Measurements from ENCODE around the gene CSGALNACT2. TPM values are rescaled to one million over a fixed set of nuclear protein-coding genes. Genes with fewer than 3 reads are reported as not detected.

Gene CSGALNACT2
- total and polyA plus RNA-seq, 7 donors: 10.2 to 33.1 (median 18.9) TPM

DNA sequence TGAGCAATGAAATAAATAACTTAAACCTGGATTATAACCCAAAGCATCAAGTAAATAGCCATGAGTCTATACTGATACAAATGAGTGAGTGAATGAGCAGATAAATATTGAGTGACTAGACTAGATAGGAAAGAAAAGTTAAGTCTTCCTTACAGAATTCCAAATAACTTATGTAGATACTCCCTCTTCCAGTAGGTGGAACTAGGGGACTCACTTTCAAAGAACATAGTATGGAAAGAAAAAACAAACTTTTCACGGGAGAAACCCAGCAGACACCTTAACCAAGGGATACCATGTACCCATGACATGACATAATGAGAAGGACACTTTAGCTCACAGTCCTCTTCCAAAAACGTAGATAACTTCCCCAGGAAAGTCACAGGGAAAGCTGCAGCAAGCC is 32.2 kb downstream of the CSGALNACT2 start:
- WGBS, 3 donors: 64 to 80% (median 79%) methylated on average over 2 of the region's 2 CpGs
- Histone ChIP-seq H3K27me3 (ENCODE audit: insufficient read depth in 3 of 3, low read length in 2 of 3) (no peaks in the 10 kb centered on the region), H3K4me3 (no peak overlapping the region), H3K36me3 (ENCODE audit: insufficient read depth in 1 of 2, low read depth in 1 of 2) (peaks cover 0 to 62% of the 10 kb centered on the region in 2 donors), H3K9me3 (no peaks in the 10 kb centered on the region), H3K27ac (no peak overlapping the region), H3K4me1 (no peaks in the 10 kb centered on the region)
- intact Hi-C loops (cut with DNase I): no loop called here
- TF ChIP-seq, protein P1, sequence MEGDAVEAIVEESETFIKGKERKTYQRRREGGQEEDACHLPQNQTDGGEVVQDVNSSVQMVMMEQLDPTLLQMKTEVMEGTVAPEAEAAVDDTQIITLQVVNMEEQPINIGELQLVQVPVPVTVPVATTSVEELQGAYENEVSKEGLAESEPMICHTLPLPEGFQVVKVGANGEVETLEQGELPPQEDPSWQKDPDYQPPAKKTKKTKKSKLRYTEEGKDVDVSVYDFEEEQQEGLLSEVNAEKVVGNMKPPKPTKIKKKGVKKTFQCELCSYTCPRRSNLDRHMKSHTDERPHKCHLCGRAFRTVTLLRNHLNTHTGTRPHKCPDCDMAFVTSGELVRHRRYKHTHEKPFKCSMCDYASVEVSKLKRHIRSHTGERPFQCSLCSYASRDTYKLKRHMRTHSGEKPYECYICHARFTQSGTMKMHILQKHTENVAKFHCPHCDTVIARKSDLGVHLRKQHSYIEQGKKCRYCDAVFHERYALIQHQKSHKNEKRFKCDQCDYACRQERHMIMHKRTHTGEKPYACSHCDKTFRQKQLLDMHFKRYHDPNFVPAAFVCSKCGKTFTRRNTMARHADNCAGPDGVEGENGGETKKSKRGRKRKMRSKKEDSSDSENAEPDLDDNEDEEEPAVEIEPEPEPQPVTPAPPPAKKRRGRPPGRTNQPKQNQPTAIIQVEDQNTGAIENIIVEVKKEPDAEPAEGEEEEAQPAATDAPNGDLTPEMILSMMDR (IDR thresholded peaks at IDR 0.05): no peak
- ATAC-seq (no peak), DNase-seq (no peak)

DNA sequence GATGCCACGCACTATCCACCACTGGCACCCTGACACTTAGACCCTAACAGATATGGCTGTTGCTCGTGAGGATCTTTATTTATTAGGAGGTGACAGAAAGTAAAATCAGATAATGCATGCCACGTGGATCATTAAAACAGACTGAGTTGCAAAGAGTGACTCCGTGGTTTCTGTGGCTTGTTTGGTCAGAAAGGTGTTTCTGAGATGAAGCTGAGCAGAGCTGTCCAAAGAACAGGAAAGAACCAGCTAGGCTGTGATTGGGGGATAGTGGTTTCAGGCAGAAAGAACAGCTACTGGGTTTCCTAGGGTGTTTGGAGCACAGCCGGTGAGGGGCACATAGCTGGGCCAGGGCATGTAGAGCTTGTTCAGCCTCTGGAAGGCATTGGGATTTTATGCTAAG is 34.4 kb downstream of the CSGALNACT2 start:
- H3K27ac ChIP-seq: no peak overlapping the region
- DNase-seq: no peak

DNA sequence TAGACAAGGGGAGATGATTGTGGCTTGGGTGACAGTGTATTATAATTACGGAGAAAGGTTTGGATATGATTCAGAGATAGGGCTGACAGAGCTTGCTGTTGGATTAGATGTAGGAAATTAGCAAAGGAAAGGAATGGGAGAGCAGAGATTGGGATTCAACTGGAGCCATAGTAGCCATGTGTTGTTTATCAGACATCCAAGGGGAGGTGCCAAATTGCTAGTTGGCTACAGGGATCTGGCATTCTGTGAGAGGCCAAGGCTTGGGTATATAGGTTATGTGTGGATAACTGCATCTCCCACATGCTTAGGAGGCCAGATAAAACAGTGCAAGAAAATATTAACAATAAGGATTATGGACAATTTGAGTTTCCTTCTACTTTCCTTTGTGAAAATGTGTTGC is 34.9 kb downstream of the CSGALNACT2 start:
- peaks cover 0 to 76% of the 10 kb centered on the region in 2 donors for H3K36me3 ChIP-seq (ENCODE audit: insufficient read depth in 1 of 2, low read depth in 1 of 2)
- intact Hi-C loops (cut with DNase I): no loop called here
- ATAC-seq: no peak

More for the DNA sequence above, 34.4 kb downstream of the CSGALNACT2 start:
- TF ChIP-seq, protein P1 (IDR thresholded peaks at IDR 0.05): no peak
- H3K27me3 ChIP-seq (ENCODE audit: insufficient read depth in 3 of 3, low read length in 2 of 3): no peaks in the 10 kb centered on the region
- H3K4me1 ChIP-seq: no peaks in the 10 kb centered on the region
- no peak overlapping the region for H3K4me3 ChIP-seq
- H3K9me3 ChIP-seq: no peaks in the 10 kb centered on the region
- no peak for ATAC-seq
- intact Hi-C loops (cut with DNase I): no loop called here
- WGBS, 3 donors: 95 to 96% (median 95%) methylated on average over 5 of the region's 5 CpGs
- H3K36me3 ChIP-seq (ENCODE audit: insufficient read depth in 1 of 2, low read depth in 1 of 2): peaks cover 0 to 75% of the 10 kb centered on the region in 2 donors

DNA sequence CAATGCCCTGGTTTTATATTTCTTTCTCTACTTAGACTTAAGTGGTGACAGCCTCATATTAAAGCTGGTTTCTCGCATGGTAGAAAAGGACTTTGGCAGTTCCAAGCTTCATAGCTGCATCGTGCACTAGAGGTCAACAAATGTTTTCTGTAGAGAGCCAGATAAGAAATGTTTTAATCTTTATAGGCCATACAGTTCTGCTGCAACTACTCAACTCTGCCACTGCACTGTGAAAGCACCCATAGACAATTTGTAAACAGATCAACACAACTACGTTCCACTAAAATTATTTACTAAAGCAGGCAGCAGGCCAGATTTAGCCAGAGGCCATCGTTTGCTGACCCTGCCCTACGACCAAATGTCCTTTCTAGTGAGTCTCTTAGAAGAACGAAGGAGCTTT is 36.7 kb downstream of the CSGALNACT2 start:
- H3K27me3 ChIP-seq (ENCODE audit: insufficient read depth in 3 of 3, low read length in 2 of 3): no peaks in the 10 kb centered on the region
- 52 to 73% (median 54%) methylated on average over 6 of the region's 6 CpGs for WGBS, 3 donors
- H3K9me3 ChIP-seq: no peaks in the 10 kb centered on the region
- intact Hi-C loops (cut with DNase I): no loop called here
- no peak overlapping the region for H3K4me3 ChIP-seq
- no peak for ATAC-seq
- TF ChIP-seq, protein P1 (IDR thresholded peaks at IDR 0.05): no peak
- H3K4me1 ChIP-seq: no peaks in the 10 kb centered on the region
- no peak overlapping the region for H3K27ac ChIP-seq
- H3K36me3 ChIP-seq (ENCODE audit: insufficient read depth in 1 of 2, low read depth in 1 of 2): peaks cover 0 to 81% of the 10 kb centered on the region in 2 donors
- no peak for DNase-seq

More for the DNA sequence above, 34.9 kb downstream of the CSGALNACT2 start:
- DNase-seq: no peak
- Histone ChIP-seq H3K27me3 (ENCODE audit: insufficient read depth in 3 of 3, low read length in 2 of 3) (no peaks in the 10 kb centered on the region), H3K4me3 (no peak overlapping the region), H3K27ac (no peak overlapping the region), H3K4me1 (no peaks in the 10 kb centered on the region), H3K9me3 (no peaks in the 10 kb centered on the region)
- 81 to 92% (median 91%) methylated on average over 1 of the region's 1 CpG for WGBS, 3 donors
- TF ChIP-seq, protein P1 (IDR thresholded peaks at IDR 0.05): no peak

DNA sequence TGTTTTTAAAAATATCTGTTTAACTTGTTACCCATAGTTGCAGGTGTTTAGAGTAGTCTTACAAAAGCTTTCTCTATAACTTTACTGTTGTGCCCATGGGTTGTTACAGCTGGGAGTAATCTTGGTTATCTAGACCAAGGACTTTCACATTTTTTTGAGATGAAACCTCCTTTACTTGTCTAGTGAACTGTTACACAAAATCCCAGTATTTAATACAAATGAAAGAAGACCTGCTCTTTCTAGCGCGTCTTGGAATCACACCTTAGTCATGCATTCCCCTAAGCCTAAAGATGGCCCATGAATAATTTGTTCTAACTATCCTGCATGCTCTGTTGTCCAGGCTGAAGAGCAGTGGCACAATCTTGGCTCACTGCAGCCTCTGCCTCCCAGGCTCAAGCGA is 38.0 kb downstream of the CSGALNACT2 start:
- Histone ChIP-seq H3K4me3 (no peak overlapping the region), H3K27me3 (ENCODE audit: insufficient read depth in 3 of 3, low read length in 2 of 3) (no peaks in the 10 kb centered on the region), H3K4me1 (no peaks in the 10 kb centered on the region), H3K9me3 (no peaks in the 10 kb centered on the region), H3K36me3 (ENCODE audit: insufficient read depth in 1 of 2, low read depth in 1 of 2) (peaks cover 0 to 77% of the 10 kb centered on the region in 2 donors), H3K27ac (no peak overlapping the region)
- intact Hi-C loops (cut with DNase I): no loop called here
- ATAC-seq (no peak), DNase-seq (no peak)
- TF ChIP-seq, protein P1 (IDR thresholded peaks at IDR 0.05): no peak
- 93 to 98% (median 96%) methylated on average over 3 of the region's 3 CpGs for WGBS, 3 donors

Data from psoas muscle (tissue), 8 donors.